ENCODE data around the gene UTF1.
A peak's percentile ranks its signal among the peaks of the same experiment; 100 is the strongest.
"Not testable (repeated sequence)": the region's sequence is repeated elsewhere in the genome, so short reads cannot be mapped to it uniquely, and the experiment has no call there.

The UTF1 gene

GRCh38 chr10:133248334-133248715 is 18.3 kb downstream of the UTF1 start:
- no peak for DNase-seq

GRCh38 chr10:133249094-133249780 is 19.2 kb downstream of the UTF1 start:
- no peak for DNase-seq

GRCh38 chr10:133249975-133250754 is 20.1 kb downstream of the UTF1 start:
- DNase-seq: no peak

GRCh38 chr10:133251388-133252222 is 21.6 kb downstream of the UTF1 start:
- no peak for DNase-seq

GRCh38 chr10:133252223-133252552 is 22.2 kb downstream of the UTF1 start:
- no peak for DNase-seq

- no peak for DNase-seq
Observed at GRCh38 chr10:133253361-133253955, 23.4 kb downstream of the UTF1 start.

- DNase-seq: no peak
Observed at GRCh38 chr10:133254421-133255120, 24.6 kb downstream of the UTF1 start.

- DNase-seq: no peak
Observed at GRCh38 chr10:133255323-133255722, 25.3 kb downstream of the UTF1 start.

GRCh38 chr10:133257489-133258065 is 27.6 kb downstream of the UTF1 start:
- DNase-seq: no peak

- DNase-seq: no peak
Observed at GRCh38 chr10:133258066-133258817, 28.2 kb downstream of the UTF1 start.

GRCh38 chr10:133258818-133259601 is 29.0 kb downstream of the UTF1 start:
- DNase-seq: peak; percentile 87

GRCh38 chr10:133259602-133259989 is 29.6 kb downstream of the UTF1 start:
- DNase-seq: no peak

- peak; percentile 59 for DNase-seq
Observed at GRCh38 chr10:133260895-133261725, 31.1 kb downstream of the UTF1 start.

- peak; percentile 86 for DNase-seq
Observed at GRCh38 chr10:133261726-133262325, 31.8 kb downstream of the UTF1 start.

GRCh38 chr10:133262696-133263095 is 32.7 kb downstream of the UTF1 start:
- DNase-seq: no peak

- DNase-seq: no peak
Observed at GRCh38 chr10:133263674-133264073, 33.7 kb downstream of the UTF1 start.

- peak; percentile 14 for DNase-seq
Observed at GRCh38 chr10:133264461-133264860, 34.4 kb downstream of the UTF1 start.

GRCh38 chr10:133265052-133265451 is 35.0 kb downstream of the UTF1 start:
- DNase-seq: not testable (repeated sequence)

Data from stimulated activated naive CD4-positive, alpha-beta T cell treated with Interleukin-2 at 50 U/mL for 16 hours (primary cell).